ENCODE data around the gene PTGS1. TPM values are rescaled to one million over a fixed set of nuclear protein-coding genes. Genes with fewer than 3 reads are reported as not detected.

PTGS1 gene
- total RNA-seq, 1 donor from 2014 or later, result 0.97 TPM

- peaks cover 28% of the 10 kb centered on the region for H3K4me1 Mint-ChIP-seq (ENCODE audit: low read depth)
- H3K27ac Mint-ChIP-seq (ENCODE audit: unreplicated experiment), result peak overlapping the region; percentile 33
- TF ChIP-seq, protein P1, sequence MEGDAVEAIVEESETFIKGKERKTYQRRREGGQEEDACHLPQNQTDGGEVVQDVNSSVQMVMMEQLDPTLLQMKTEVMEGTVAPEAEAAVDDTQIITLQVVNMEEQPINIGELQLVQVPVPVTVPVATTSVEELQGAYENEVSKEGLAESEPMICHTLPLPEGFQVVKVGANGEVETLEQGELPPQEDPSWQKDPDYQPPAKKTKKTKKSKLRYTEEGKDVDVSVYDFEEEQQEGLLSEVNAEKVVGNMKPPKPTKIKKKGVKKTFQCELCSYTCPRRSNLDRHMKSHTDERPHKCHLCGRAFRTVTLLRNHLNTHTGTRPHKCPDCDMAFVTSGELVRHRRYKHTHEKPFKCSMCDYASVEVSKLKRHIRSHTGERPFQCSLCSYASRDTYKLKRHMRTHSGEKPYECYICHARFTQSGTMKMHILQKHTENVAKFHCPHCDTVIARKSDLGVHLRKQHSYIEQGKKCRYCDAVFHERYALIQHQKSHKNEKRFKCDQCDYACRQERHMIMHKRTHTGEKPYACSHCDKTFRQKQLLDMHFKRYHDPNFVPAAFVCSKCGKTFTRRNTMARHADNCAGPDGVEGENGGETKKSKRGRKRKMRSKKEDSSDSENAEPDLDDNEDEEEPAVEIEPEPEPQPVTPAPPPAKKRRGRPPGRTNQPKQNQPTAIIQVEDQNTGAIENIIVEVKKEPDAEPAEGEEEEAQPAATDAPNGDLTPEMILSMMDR (IDR thresholded peaks at IDR 0.05), result no peak
- no peak for DNase-seq (ENCODE audit: low spot score)
- H3K4me3 Mint-ChIP-seq (ENCODE audit: unreplicated experiment), result no peak overlapping the region
- peaks cover 14% of the 10 kb centered on the region for H3K27me3 Mint-ChIP-seq (ENCODE audit: low read depth)
- H3K36me3 Mint-ChIP-seq (ENCODE audit: low read depth), result no peaks in the 10 kb centered on the region
- H3K9me3 Mint-ChIP-seq (ENCODE audit: low read depth), result peaks cover 12% of the 10 kb centered on the region
Observed at GRCh38 chr9:122444041-122444733, 73.4 kb downstream of the PTGS1 start.

Other genes with a start within 250 kb of the PTGS1 start
- gene NDUFA8, start 211.2 kb upstream of the PTGS1 start, total RNA-seq, result 47.9 to 62.6 TPM (median 49.7 TPM) in 3 replicates
- gene MORN5, start 211.1 kb upstream of the PTGS1 start, total RNA-seq, result not detected in 3 replicates
- not detected in 3 replicates for gene LHX6, start 142.1 kb upstream of the PTGS1 start, total RNA-seq
- 18.7 to 20.2 TPM (median 18.8 TPM) in 3 replicates for gene RBM18, start 106.2 kb upstream of the PTGS1 start, total RNA-seq
- 18.3 to 25.4 TPM (median 21.7 TPM) in 3 replicates for gene MRRF, start 106.1 kb upstream of the PTGS1 start, total RNA-seq
- gene OR1J1, start 106.9 kb downstream of the PTGS1 start, total RNA-seq, result not detected in 3 replicates
- not detected in 3 replicates for gene OR1J2, start 139.8 kb downstream of the PTGS1 start, total RNA-seq
- gene OR1J4, start 148.1 kb downstream of the PTGS1 start, total RNA-seq, result not detected in 3 replicates
- not detected in 3 replicates for gene OR1N1, start 156.3 kb downstream of the PTGS1 start, total RNA-seq
- not detected in 3 replicates for gene OR1N2, start 182.1 kb downstream of the PTGS1 start, total RNA-seq
- not detected in 3 replicates for gene OR1L8, start 212.4 kb downstream of the PTGS1 start, total RNA-seq
- gene OR1Q1, start 243.7 kb downstream of the PTGS1 start, total RNA-seq, result not detected in 3 replicates

Data from chondrocyte (in vitro differentiated cells).